GM23338 (cell line): ENCODE data around the gene TLE1. TPM values are rescaled to one million over a fixed set of nuclear protein-coding genes. Genes with fewer than 3 reads are reported as not detected.

Experiments used
- ATAC-seq: fragments of 200-7000 bp; cut with Tn5 transposase; 3 replicates; pipeline ENCODE4 v1.9.1; 2020
- DNase-seq: peaks from one replicate; pipeline ENCODE4 v3.0.0-alpha.2; 2015; ENCODE audit warnings: low spot score
- H2AFZ ChIP-seq: fragments of 200-600 bp; sonication (generic); 2 replicates; pipeline ENCODE4 v1.8.0; 2016; ENCODE audit warnings: antibody characterized with exemption, mild to moderate bottlenecking, moderate library complexity
- H3F3A ChIP-seq: fragments of 200-600 bp; sonication (generic); replicated peaks from 2 replicates; pipeline ENCODE4 v1.8.0; 2017; ENCODE audit warnings: antibody characterized with exemption, mixed run types, low read depth
- H3K27ac ChIP-seq: fragments of 200-600 bp; sonication (generic); 2 replicates; pipeline ENCODE4 v1.6.1; 2016; ENCODE audit warnings: low read depth
- H3K27me3 ChIP-seq: fragments of 200-600 bp; sonication (generic); 2 replicates; pipeline ENCODE4 v1.8.0; 2016; ENCODE audit warnings: mild to moderate bottlenecking, mixed run types, moderate library complexity; ENCODE audit not compliant: insufficient read depth
- H3K36me3 ChIP-seq: fragments of 200-600 bp; sonication (generic); 2 replicates; pipeline ENCODE4 v1.8.0; 2016; ENCODE audit warnings: mild to moderate bottlenecking; ENCODE audit not compliant: insufficient read depth
- H3K4me1 ChIP-seq: fragments of 200-600 bp; sonication (generic); 2 replicates; pipeline ENCODE4 v1.8.0; 2016; ENCODE audit warnings: mild to moderate bottlenecking, moderate library complexity; ENCODE audit not compliant: insufficient read depth
- H3K4me2 ChIP-seq: fragments of 200-600 bp; sonication (generic); 2 replicates; pipeline ENCODE4 v1.7.1; 2017; ENCODE audit warnings: mixed run types
- H3K4me3 ChIP-seq: fragments of 200-600 bp; sonication (generic); 2 replicates; pipeline ENCODE4 v1.6.1; 2016; ENCODE audit warnings: mixed run types
- H3K79me2 ChIP-seq: fragments of 200-600 bp; sonication (generic); replicated peaks from 2 replicates; pipeline ENCODE4 v1.8.0; 2017; ENCODE audit warnings: mild to moderate bottlenecking; ENCODE audit not compliant: insufficient read depth
- H3K9me2 ChIP-seq: fragments of 200-600 bp; sonication (generic); 2 replicates; pipeline ENCODE4 v1.8.0; 2017; ENCODE audit not compliant: insufficient read depth
- H4K20me1 ChIP-seq: fragments of 200-600 bp; sonication (generic); replicated peaks from 2 replicates; pipeline ENCODE4 v1.8.0; 2017; ENCODE audit warnings: mild to moderate bottlenecking; ENCODE audit not compliant: insufficient read depth
- H3K27ac Mint-ChIP-seq: 2 replicates; pipeline ENCODE4 v1.8.0; 2020; ENCODE audit warnings: inconsistent platforms, mild to moderate bottlenecking, moderate library complexity, mixed read lengths
- H3K27me3 Mint-ChIP-seq: 3 replicates; pipeline ENCODE4 v1.8.0; 2022; ENCODE audit warnings: low read depth, mild to moderate bottlenecking, moderate library complexity, mixed read lengths, inconsistent platforms; ENCODE audit not compliant: insufficient read depth, poor library complexity
- H3K36me3 Mint-ChIP-seq: 3 replicates; pipeline ENCODE4 v1.8.0; 2021; ENCODE audit warnings: low read depth, mild to moderate bottlenecking, inconsistent platforms, moderate library complexity, mixed read lengths
- H3K4me1 Mint-ChIP-seq: 3 replicates; pipeline ENCODE4 v1.8.0; 2020; ENCODE audit warnings: mild to moderate bottlenecking, inconsistent platforms, mixed read lengths
- H3K4me3 Mint-ChIP-seq: 3 replicates; pipeline ENCODE4 v1.8.0; 2021; ENCODE audit warnings: moderate library complexity, mild to moderate bottlenecking, inconsistent platforms, mixed read lengths
- H3K9me3 Mint-ChIP-seq: 3 replicates; pipeline ENCODE4 v1.8.0; 2020; ENCODE audit warnings: moderate library complexity, mild to moderate bottlenecking, inconsistent platforms, mixed read lengths
- CTCF ChIP-seq, 2 experiments: fragments of 200-600 bp in 1 of 2; sonication (generic) in 1 of 2; conservative IDR thresholded peaks; 2 replicates each; pipeline versions ENCODE4 v1.5.1 to v1.6.1; 2016 to 2017; ENCODE audit warnings: antibody characterized with exemption in 2 of 2, low read depth in 2 of 2, mild to moderate bottlenecking in 2 of 2, moderate library complexity in 1 of 2
- ETS1 ChIP-seq: IDR thresholded peaks from 2 replicates; pipeline ENCODE4 v1.6.1; 2016; ENCODE audit warnings: antibody characterized with exemption
- JUNB ChIP-seq: IDR thresholded peaks from one replicate; pipeline ENCODE4 v1.6.1; 2016; ENCODE audit warnings: antibody characterized with exemption; ENCODE audit not compliant: unreplicated experiment
- NANOG ChIP-seq: IDR thresholded peaks from 2 replicates; pipeline ENCODE4 v1.6.1; 2016; ENCODE audit warnings: antibody characterized with exemption, borderline replicate concordance
- POLR2AphosphoS5 ChIP-seq: IDR thresholded peaks from 2 replicates; pipeline ENCODE4 v1.6.1; 2016; ENCODE audit warnings: antibody characterized with exemption, low read depth
- ZNF114 ChIP-seq: fragments of 250-450 bp; sonication (Bioruptor Pico); IDR thresholded peaks from 2 replicates; pipeline ENCODE4 v1.5.0; 2020; ENCODE audit warnings: mild to moderate bottlenecking, moderate library complexity
- ZNF462 ChIP-seq: fragments of 250-450 bp; sonication (Bioruptor Pico); IDR thresholded peaks from 2 replicates; pipeline ENCODE4 v1.5.0; 2020; ENCODE audit warnings: mild to moderate bottlenecking, moderate library complexity
- polyA plus RNA-seq: library from polyadenylated mRNA; unstranded; fragments of >200 nt; fragmentation: Nextera tagmentation; extraction: Ambion mirVana; gene quantifications from 2 replicates; pipeline ENCODE4 v1.2.1, GENCODE V29; 2016
- total RNA-seq: library from RNA; depleted of rRNA; stranded (reverse); fragments of >200 nt; shearing (Covaris generic); gene quantifications from 2 replicates; pipeline ENCODE4 v1.2.3, GENCODE V29; 2014

The TLE1 gene
- total and polyA plus RNA-seq, 2 experiments from 2014 or later: 58.1 to 132 TPM

- TF ChIP-seq CTCF (conservative IDR thresholded peaks at IDR 0.05; ENCODE audit: low read depth in 2 of 2) (no peak), ZNF462 (no peak), JUNB (no peak), POLR2AphosphoS5 (no peak), ZNF114 (CRISPR knock-in tag) (no peak), NANOG (no peak)
Observed at GRCh38 chr9:81539317-81539716, 150.0 kb downstream of the TLE1 start (continued).

- DNase-seq (no peak), ATAC-seq (no peak)
- no peaks in the 10 kb centered on the region for H3K36me3 ChIP-seq
- Mint-ChIP-seq H3K27me3 (no peaks in the 10 kb centered on the region), H3K36me3 (no peaks in the 10 kb centered on the region), H3K4me3 (no peak overlapping the region), H3K9me3 (no peaks in the 10 kb centered on the region), H3K27ac (no peak overlapping the region), H3K4me1 (peaks cover 3% of the 10 kb centered on the region)
- H3K27me3 ChIP-seq: no peaks in the 10 kb centered on the region
- H3K27ac ChIP-seq: no peak overlapping the region
- no peaks in the 10 kb centered on the region for H3K79me2 ChIP-seq
- H3K9me2 ChIP-seq: no peaks in the 10 kb centered on the region
- no peaks in the 10 kb centered on the region for H3F3A ChIP-seq
- no peak overlapping the region for H3K4me3 ChIP-seq
- H3K4me1 ChIP-seq: peaks cover 16% of the 10 kb centered on the region; the same call in 1 of the 2 replicates
- no peaks in the 10 kb centered on the region for H4K20me1 ChIP-seq
- H3K4me2 ChIP-seq: no peak overlapping the region
- no peak overlapping the region for H2AFZ ChIP-seq
- TF ChIP-seq POLR2AphosphoS5: no peak
- TF ChIP-seq ETS1: no peak
- TF ChIP-seq ZNF462: no peak
Observed at GRCh38 chr9:81538890-81539289, 150.5 kb downstream of the TLE1 start.
